ENCODE measurements around the gene ASB6.

ASB6 gene

GRCh38 chr9:129586245-129586644 is 55.7 kb downstream of the ASB6 start:
- DNase-seq (ENCODE audit: low read depth in 2 of 2) = no peak

DNA sequence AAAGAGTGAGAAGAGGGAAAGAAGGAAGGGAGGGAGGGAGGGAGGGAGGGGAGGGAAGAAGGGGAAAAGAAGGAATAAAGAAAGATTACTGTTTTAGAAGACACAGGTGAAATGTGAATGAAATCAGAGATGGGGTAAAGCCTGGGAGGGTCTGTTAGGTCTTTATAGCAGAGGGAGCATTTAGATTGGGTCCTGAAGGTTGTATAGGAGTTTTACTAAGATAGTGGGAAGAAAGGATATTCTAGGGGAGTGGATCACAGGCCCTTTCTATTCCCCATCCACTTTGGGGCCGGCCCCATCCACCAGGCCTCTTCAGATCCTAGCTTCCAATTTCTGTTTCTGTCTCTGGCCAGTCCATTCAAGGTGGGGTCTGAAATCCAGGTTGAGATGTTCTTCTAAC is 56.6 kb downstream of the ASB6 start:
- no peak for DNase-seq (ENCODE audit: low read depth in 2 of 2)
